ENCODE data around the gene POLR3H. TPM values are rescaled to one million over a fixed set of nuclear protein-coding genes. Genes with fewer than 3 reads are reported as not detected.

Gene POLR3H
- total and polyA plus RNA-seq, 10 of the 15 experiments (the other 5 are each of a cell fraction or from before 2014, with no cell fraction given), result 3.5 to 62.7 (median 24.6) TPM

DNA sequence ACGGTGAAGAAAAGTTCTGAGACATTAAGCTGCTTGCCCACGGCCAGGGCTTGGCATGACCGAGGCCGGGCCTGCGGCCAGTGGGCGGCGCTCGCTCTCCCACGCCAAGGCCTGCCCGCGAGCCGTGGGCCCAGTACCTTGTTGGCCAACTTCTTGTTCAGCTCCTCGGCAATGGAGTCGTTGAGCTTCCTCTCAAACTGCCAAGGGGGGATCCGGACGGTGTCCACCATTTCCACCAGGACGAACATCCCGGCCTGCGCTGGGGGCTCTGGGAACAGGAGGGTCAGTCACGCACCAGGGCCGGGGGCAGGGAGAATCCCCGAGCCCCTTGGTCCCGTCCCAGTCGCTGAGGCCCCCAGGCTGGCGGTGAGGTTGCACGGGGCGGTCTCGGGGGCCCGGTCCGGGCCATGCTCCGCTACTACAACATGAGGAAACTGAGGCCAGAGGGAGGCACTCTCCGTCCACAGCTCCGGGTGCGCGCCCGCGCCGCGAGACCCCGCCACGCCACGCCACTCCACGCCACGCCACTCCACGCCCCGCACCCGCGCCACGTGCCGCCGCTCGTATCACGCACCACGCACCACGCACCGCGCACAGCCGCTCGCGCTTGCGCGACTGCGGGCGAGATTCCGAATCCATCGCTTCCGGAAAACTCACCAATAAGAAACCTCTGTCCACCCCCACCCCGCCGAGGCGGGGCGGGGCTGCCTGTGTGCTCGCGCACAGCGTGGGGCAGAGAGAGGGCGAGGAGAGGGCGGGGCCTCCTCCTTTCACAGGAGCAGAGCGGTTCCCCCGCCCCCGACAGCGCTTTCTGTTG lies at the start of gene POLR3H (continued):
- TF ChIP-seq FOXK2 (IDR thresholded peaks at IDR 0.05), result no peak
- TF ChIP-seq ESRRA (IDR thresholded peaks at IDR 0.05; ENCODE audit: low read length), result no peak
- no peak for TF ChIP-seq RFX5 (IDR thresholded peaks at IDR 0.05; ENCODE audit: low read depth, low read length)
- TF ChIP-seq, protein P1, sequence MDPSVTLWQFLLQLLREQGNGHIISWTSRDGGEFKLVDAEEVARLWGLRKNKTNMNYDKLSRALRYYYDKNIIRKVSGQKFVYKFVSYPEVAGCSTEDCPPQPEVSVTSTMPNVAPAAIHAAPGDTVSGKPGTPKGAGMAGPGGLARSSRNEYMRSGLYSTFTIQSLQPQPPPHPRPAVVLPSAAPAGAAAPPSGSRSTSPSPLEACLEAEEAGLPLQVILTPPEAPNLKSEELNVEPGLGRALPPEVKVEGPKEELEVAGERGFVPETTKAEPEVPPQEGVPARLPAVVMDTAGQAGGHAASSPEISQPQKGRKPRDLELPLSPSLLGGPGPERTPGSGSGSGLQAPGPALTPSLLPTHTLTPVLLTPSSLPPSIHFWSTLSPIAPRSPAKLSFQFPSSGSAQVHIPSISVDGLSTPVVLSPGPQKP (IDR thresholded peaks at IDR 0.05; ENCODE audit: low read depth, low read length), result peak; percentile 68
- no peak for TF ChIP-seq E4F1 (IDR thresholded peaks at IDR 0.05; ENCODE audit: borderline replicate concordance, partially characterized antibody)
- no peak for TF ChIP-seq ATF2 (IDR thresholded peaks at IDR 0.05; ENCODE audit: low read length)
- no peak for TF ChIP-seq JUNB (IDR thresholded peaks at IDR 0.05)
- TF ChIP-seq RAD51 (IDR thresholded peaks at IDR 0.05), result no peak
- no peak for TF ChIP-seq FOXM1 (IDR thresholded peaks at IDR 0.05; ENCODE audit: low read depth, low read length)
- TF ChIP-seq ZZZ3 (IDR thresholded peaks at IDR 0.05; ENCODE audit: control insufficient read depth, insufficient read length, low read depth), result no peak
- no peak for TF ChIP-seq NBN (IDR thresholded peaks at IDR 0.05)
- TF ChIP-seq YY1 (IDR thresholded peaks at IDR 0.05; ENCODE audit: low read depth, low read length), result peak; percentile 71; the same call in 1 of the 2 replicates
- TF ChIP-seq, protein P2, sequence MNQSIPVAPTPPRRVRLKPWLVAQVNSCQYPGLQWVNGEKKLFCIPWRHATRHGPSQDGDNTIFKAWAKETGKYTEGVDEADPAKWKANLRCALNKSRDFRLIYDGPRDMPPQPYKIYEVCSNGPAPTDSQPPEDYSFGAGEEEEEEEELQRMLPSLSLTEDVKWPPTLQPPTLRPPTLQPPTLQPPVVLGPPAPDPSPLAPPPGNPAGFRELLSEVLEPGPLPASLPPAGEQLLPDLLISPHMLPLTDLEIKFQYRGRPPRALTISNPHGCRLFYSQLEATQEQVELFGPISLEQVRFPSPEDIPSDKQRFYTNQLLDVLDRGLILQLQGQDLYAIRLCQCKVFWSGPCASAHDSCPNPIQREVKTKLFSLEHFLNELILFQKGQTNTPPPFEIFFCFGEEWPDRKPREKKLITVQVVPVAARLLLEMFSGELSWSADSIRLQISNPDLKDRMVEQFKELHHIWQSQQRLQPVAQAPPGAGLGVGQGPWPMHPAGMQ (IDR thresholded peaks at IDR 0.05; ENCODE audit: borderline replicate concordance), result no peak
- no peak for TF ChIP-seq KDM1A (IDR thresholded peaks at IDR 0.05; ENCODE audit: borderline replicate concordance)
- no peak for TF ChIP-seq ZBTB33 (IDR thresholded peaks at IDR 0.05)
- no peak for TF ChIP-seq PKNOX1 (IDR thresholded peaks at IDR 0.05)
- TF ChIP-seq WRNIP1 (IDR thresholded peaks at IDR 0.05; ENCODE audit: borderline replicate concordance, low read depth, low read length), result no peak
- peak in 1 of 2 experiments; percentile 67; a peak in 2 of 3 replicates for TF ChIP-seq EGR1 (IDR thresholded peaks at IDR 0.05; ENCODE audit: borderline replicate concordance in 1 of 2, low read depth in 2 of 2, low read length in 2 of 2)
- no peak for TF ChIP-seq NR2F1 (conservative IDR thresholded peaks at IDR 0.05)
- no peak for TF ChIP-seq ATF3 (IDR thresholded peaks at IDR 0.05; ENCODE audit: borderline replicate concordance, extremely low read depth, low read depth, low read length)

Measured in GM12878 (cell line).